Measurements from ENCODE around the gene TC2N.
A peak's percentile ranks its signal among the peaks of the same experiment; 100 is the strongest.

GRCh38 chr14:91911474-91912032 lies 44.2 kb upstream of the TC2N start:
- TF ChIP-seq POLR2A (IDR thresholded peaks at IDR 0.05) (no peak), CTCF (IDR thresholded peaks at IDR 0.05) (peak; percentile 9 to 39)
